Measurements from ENCODE around the gene CD200R1. TPM values are rescaled to one million over a fixed set of nuclear protein-coding genes. Genes with fewer than 3 reads are reported as not detected.

CD200R1 gene
- total and polyA plus RNA-seq, 2 of the 4 experiments (the other 2 are of a cell fraction), result under 0.01 to 0.05 TPM

- Histone ChIP-seq H3K36me3 (ENCODE audit: control insufficient read depth, insufficient read depth, low read length) (no peaks in the 10 kb centered on the region), H3K9me3 (ENCODE audit: control insufficient read depth, insufficient read depth, low read length) (peaks cover 5% of the 10 kb centered on the region), H3K79me1 (ENCODE audit: low read depth in 1 of 2, low read length in 2 of 2) (no peaks in the 10 kb centered on the region), H4K5ac (ENCODE audit: low read depth, low read length) (no peak overlapping the region), H2BK5ac (ENCODE audit: low read depth, low read length, poor library complexity, severe bottlenecking) (no peak overlapping the region), H3K4me2 (ENCODE audit: low read depth, low read length) (no peak overlapping the region), H4K8ac (ENCODE audit: low read depth in 2 of 2, low read length in 2 of 2) (no peak overlapping the region), H2BK20ac (ENCODE audit: low read depth, low read length) (no peak overlapping the region), H2AK5ac (ENCODE audit: low read depth, low read length) (no peak overlapping the region), H3K27me3 (ENCODE audit: control insufficient read depth, insufficient read depth, low read length) (no peaks in the 10 kb centered on the region; the same call in 1 of the 2 replicates), H2BK15ac (ENCODE audit: low read depth, low read length) (no peak overlapping the region), H3K27ac (ENCODE audit: insufficient read depth, low read length) (no peak overlapping the region), H3K9me1 (ENCODE audit: insufficient read depth, low read length) (no peaks in the 10 kb centered on the region), H3K4me3 (ENCODE audit: insufficient read depth, low read depth, low read length) (no peak overlapping the region), H2BK120ac (ENCODE audit: low read depth, low read length) (no peak overlapping the region), H3K14ac (replicated peaks; ENCODE audit: low read depth, low read length) (no peak overlapping the region), H3K56ac (ENCODE audit: extremely low read depth, insufficient read depth, low read length) (no peak overlapping the region), H2AFZ (replicated peaks; ENCODE audit: low read length, poor library complexity) (no peak overlapping the region), H3K23ac (ENCODE audit: low read depth, low read length) (no peak overlapping the region), H2AK9ac (replicated peaks; ENCODE audit: low read depth, low read length, poor library complexity) (no peak overlapping the region), H3K4me1 (ENCODE audit: control insufficient read depth, insufficient read depth, low read length) (no peaks in the 10 kb centered on the region), H4K20me1 (ENCODE audit: insufficient read depth, low read length) (no peaks in the 10 kb centered on the region), H3K4ac (ENCODE audit: low read depth, low read length) (no peak overlapping the region), H3K9ac (ENCODE audit: low read depth, low read length) (no peak overlapping the region), H4K91ac (ENCODE audit: insufficient read depth, low read depth, low read length) (no peak overlapping the region), H3K18ac (ENCODE audit: low read depth, low read length) (no peak overlapping the region)
- no peak for TF ChIP-seq ELK1 (IDR thresholded peaks at IDR 0.05; ENCODE audit: borderline replicate concordance, low read depth, low read length)
- no peak for TF ChIP-seq RCOR1 (IDR thresholded peaks at IDR 0.05; ENCODE audit: insufficient replicate concordance, low read length)
- no peak for TF ChIP-seq SMC3 (IDR thresholded peaks at IDR 0.05; ENCODE audit: low read depth, low read length)
- no peak for TF ChIP-seq BHLHE40 (IDR thresholded peaks at IDR 0.05; ENCODE audit: low read depth, low read length)
- no peak for TF ChIP-seq FOS (IDR thresholded peaks at IDR 0.05; ENCODE audit: low read depth, low read length)
- TF ChIP-seq CHD1 (IDR thresholded peaks at IDR 0.05; ENCODE audit: low read depth, low read length), result no peak
- no peak for TF ChIP-seq RAD21 (IDR thresholded peaks at IDR 0.05; ENCODE audit: low read length)
- TF ChIP-seq, protein P1, sequence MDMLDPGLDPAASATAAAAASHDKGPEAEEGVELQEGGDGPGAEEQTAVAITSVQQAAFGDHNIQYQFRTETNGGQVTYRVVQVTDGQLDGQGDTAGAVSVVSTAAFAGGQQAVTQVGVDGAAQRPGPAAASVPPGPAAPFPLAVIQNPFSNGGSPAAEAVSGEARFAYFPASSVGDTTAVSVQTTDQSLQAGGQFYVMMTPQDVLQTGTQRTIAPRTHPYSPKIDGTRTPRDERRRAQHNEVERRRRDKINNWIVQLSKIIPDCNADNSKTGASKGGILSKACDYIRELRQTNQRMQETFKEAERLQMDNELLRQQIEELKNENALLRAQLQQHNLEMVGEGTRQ (IDR thresholded peaks at IDR 0.05; ENCODE audit: low read depth, low read length), result no peak
- no peak for TF ChIP-seq NFE2L2 (IDR thresholded peaks at IDR 0.05; ENCODE audit: low read depth, low read length)
- no peak for TF ChIP-seq CEBPB (IDR thresholded peaks at IDR 0.05; ENCODE audit: low read depth, low read length)
- TF ChIP-seq RFX5 (IDR thresholded peaks at IDR 0.05; ENCODE audit: low read depth, low read length), result no peak
- TF ChIP-seq MAFK (IDR thresholded peaks at IDR 0.05; ENCODE audit: low read depth, low read length), result no peak
- TF ChIP-seq MXI1 (IDR thresholded peaks at IDR 0.05; ENCODE audit: borderline replicate concordance, low read depth, low read length), result no peak
- no peak for TF ChIP-seq POLR2A (IDR thresholded peaks at IDR 0.05; ENCODE audit: low read depth, low read length)
- no CpG with 5 or more reads among the region's 3 CpGs for WGBS, 2 experiments (ENCODE audit: extremely low coverage in 2 of 2, insufficient read length in 1 of 2)
- dilution Hi-C loops (cut with HindIII; ENCODE audit: low sequenced_read_pairs, unreplicated experiment), result no loop called here
- ChIA-PET POLR2A (ENCODE audit: unreplicated experiment) (no interaction called here), CTCF (no interaction called here)
- no peak for ATAC-seq (ENCODE audit: low read depth)
- no TSS peak for BruUV-seq (replicated peaks)
- in situ Hi-C loops (cut with MboI; ENCODE audit: low sequenced_read_pairs), result no loop called here
- DNase-seq, result no peak
- intact Hi-C loops (cut with micrococcal nuclease), result no loop called here
Observed at GRCh38 chr3:112871735-112872134, 103.2 kb downstream of the CD200R1 start.
